A673 (cell line): ENCODE data around the gene VTI1A. TPM values are rescaled to one million over a fixed set of nuclear protein-coding genes. Genes with fewer than 3 reads are reported as not detected.

Experiments
- BruUV-seq: library from RNA; stranded (reverse); fragments of 400-500 nt; replicated peaks from 2 replicates; lab custom pipeline; 2021; lab: Mats Ljungman, UMichigan
- CTCF ChIA-PET: fragments of 300-600 bp; sonication (Branson Sonifier 250); formaldehyde crosslinking; loops from one replicate; lab custom pipeline; 2022; ENCODE audit warnings: antibody characterized with exemption; lab: Charles Lee
- POLR2A ChIA-PET: fragments of 300-600 bp; sonication (Branson Sonifier 250); formaldehyde crosslinking; loops from one replicate; lab custom pipeline; 2022; ENCODE audit warnings: antibody characterized with exemption; ENCODE audit not compliant: low non-redundant PET; lab: Charles Lee
- DNase-seq: peaks from one replicate; pipeline ENCODE4 v3.0.0-alpha.2; 2015; ENCODE audit warnings: low spot score
- H3K27ac ChIP-seq: fragments of 200-600 bp; sonication (generic); 2 replicates; pipeline ENCODE4 v1.5.1; 2016; ENCODE audit warnings: mixed run types, low read depth, mild to moderate bottlenecking, mixed read lengths, antibody characterized with exemption, low read length; ENCODE audit not compliant: poor library complexity, severe bottlenecking
- H3K27me3 ChIP-seq: fragments of 200-600 bp; sonication (generic); replicated peaks from 2 replicates; pipeline ENCODE4 v1.6.1; 2017; ENCODE audit warnings: mixed run types, low read depth, mild to moderate bottlenecking, mixed read lengths, antibody characterized with exemption, low read length; ENCODE audit not compliant: insufficient read depth, poor library complexity
- H3K36me3 ChIP-seq: fragments of 200-600 bp; sonication (generic); 2 replicates; pipeline ENCODE4 v1.6.1; 2016; ENCODE audit warnings: mixed run types, mild to moderate bottlenecking, mixed read lengths, antibody characterized with exemption, low read length; ENCODE audit not compliant: insufficient read depth, poor library complexity, severe bottlenecking
- H3K4me1 ChIP-seq: fragments of 200-600 bp; sonication (generic); 2 replicates; pipeline ENCODE4 v1.6.1; 2017; ENCODE audit warnings: mixed run types, mild to moderate bottlenecking, mixed read lengths, antibody characterized with exemption, low read length; ENCODE audit not compliant: insufficient read depth, poor library complexity, severe bottlenecking
- H3K4me3 ChIP-seq: fragments of 200-600 bp; sonication (generic); 2 replicates; pipeline ENCODE4 v1.5.1; 2016; ENCODE audit warnings: low read depth, mixed run types, mild to moderate bottlenecking, mixed read lengths, low read length; ENCODE audit not compliant: poor library complexity, severe bottlenecking
- H3K9me3 ChIP-seq: fragments of 200-600 bp; sonication (generic); 2 replicates; pipeline ENCODE4 v1.6.1; 2016; ENCODE audit warnings: mixed run types, low read depth, mild to moderate bottlenecking, mixed read lengths, antibody characterized with exemption, low read length; ENCODE audit not compliant: poor library complexity, severe bottlenecking
- CTCF ChIP-seq: fragments of 300-800, 200-600 bp; sonication (generic); conservative IDR thresholded peaks from 2 replicates; pipeline ENCODE4 v1.5.1; 2017; ENCODE audit warnings: low read depth, mild to moderate bottlenecking, antibody characterized with exemption, low read length, moderate library complexity, mixed read lengths
- EZH2 ChIP-seq: fragments of 200-600 bp; sonication (generic); IDR thresholded peaks from 2 replicates; pipeline ENCODE4 v1.6.1; 2017; ENCODE audit warnings: borderline replicate concordance, low read depth, mild to moderate bottlenecking, mixed read lengths, antibody characterized with exemption, low read length; ENCODE audit not compliant: poor library complexity, severe bottlenecking
- intact Hi-C: fragments of 100-400 bp; cut with micrococcal nuclease; formaldehyde crosslinking; loops from one replicate; pipeline ENCODE4 v1.10.0; 2022; ENCODE audit not compliant: unreplicated experiment
- total RNA-seq: library from RNA; stranded (reverse); gene quantifications from 2 replicates; pipeline ENCODE4 v1.2.3, GENCODE V29; 2021

The VTI1A gene
- total RNA-seq, 1 experiment from 2014 or later = 38.7 TPM

- TF ChIP-seq EZH2 = no peak
- peak; percentile 55 for TF ChIP-seq CTCF
- ChIA-PET POLR2A (no interaction called here), CTCF (no interaction called here)
- Histone ChIP-seq H3K27me3 (no peaks in the 10 kb centered on the region), H3K4me1 (no peaks in the 10 kb centered on the region), H3K36me3 (no peaks in the 10 kb centered on the region), H3K4me3 (no peak overlapping the region), H3K9me3 (no peaks in the 10 kb centered on the region), H3K27ac (no peak overlapping the region)
- intact Hi-C loops = no loop called here
- no TSS peak for BruUV-seq
- DNase-seq = peak; percentile 20
Measured at GRCh38 chr10:112689327-112690072, 242.5 kb downstream of the VTI1A start.

- DNase-seq = no peak
- CTCF ChIA-PET = no interaction called here
- Histone ChIP-seq H3K4me1 (no peaks in the 10 kb centered on the region), H3K27me3 (no peaks in the 10 kb centered on the region), H3K27ac (no peak overlapping the region), H3K9me3 (no peaks in the 10 kb centered on the region), H3K36me3 (no peaks in the 10 kb centered on the region), H3K4me3 (no peak overlapping the region)
- intact Hi-C loops = no loop called here
- POLR2A ChIA-PET = no interaction called here
- BruUV-seq = no TSS peak
- TF ChIP-seq EZH2 (no peak), CTCF (no peak)
Measured at GRCh38 chr10:112695539-112695938, 248.5 kb downstream of the VTI1A start.

- no peaks in the 10 kb centered on the region for H3K4me1 ChIP-seq
- ChIA-PET POLR2A (no interaction called here), CTCF (no interaction called here)
- H3K4me3 ChIP-seq = no peak overlapping the region
- DNase-seq = no peak
- intact Hi-C loops = no loop called here
- H3K9me3 ChIP-seq = no peaks in the 10 kb centered on the region
- H3K27ac ChIP-seq = no peak overlapping the region
- no peaks in the 10 kb centered on the region for H3K27me3 ChIP-seq
- TF ChIP-seq CTCF (no peak), EZH2 (no peak)
- no TSS peak for BruUV-seq
- H3K36me3 ChIP-seq = no peaks in the 10 kb centered on the region
Measured at GRCh38 chr10:112696592-112696991, 249.6 kb downstream of the VTI1A start.
